Measurements from ENCODE around the gene SPSB1.

DNA sequence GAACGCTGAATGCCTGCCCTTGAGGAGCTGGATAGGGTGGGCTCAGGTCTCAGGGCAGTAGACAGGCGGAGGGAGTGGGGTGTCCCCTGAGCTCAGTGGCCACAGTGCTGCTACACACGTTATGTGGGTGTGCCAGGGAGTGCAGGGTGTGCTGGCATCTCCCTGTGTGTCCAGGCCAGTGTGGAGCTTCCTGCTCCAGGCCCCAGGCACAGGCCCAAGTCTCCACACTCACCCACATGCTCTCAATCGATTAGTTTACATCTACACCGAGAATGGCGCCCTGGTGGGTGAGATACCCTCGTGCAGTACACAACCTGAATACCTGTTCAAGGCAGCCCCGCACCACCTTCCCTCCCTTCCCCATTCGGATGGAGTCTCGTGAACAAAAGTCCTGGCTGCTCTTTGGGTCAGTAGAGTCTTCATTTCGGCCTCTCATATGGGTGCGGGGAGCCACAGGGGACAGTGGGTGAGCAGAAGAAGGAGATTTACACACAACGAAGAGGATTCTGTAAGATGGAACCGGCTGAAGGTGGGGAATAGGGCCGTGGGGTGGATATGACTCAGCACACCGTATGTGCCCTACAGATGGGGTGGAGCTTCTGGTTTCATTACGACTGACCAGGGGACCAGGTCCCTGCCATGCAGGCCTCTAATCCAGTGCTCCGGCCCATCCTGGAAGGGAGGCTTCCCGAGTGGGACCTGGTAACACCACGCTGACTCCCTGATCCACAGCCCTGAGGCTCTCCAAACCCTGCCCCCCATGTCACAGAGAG lies 93.3 kb downstream of the SPSB1 start:
- TF ChIP-seq, protein P1, sequence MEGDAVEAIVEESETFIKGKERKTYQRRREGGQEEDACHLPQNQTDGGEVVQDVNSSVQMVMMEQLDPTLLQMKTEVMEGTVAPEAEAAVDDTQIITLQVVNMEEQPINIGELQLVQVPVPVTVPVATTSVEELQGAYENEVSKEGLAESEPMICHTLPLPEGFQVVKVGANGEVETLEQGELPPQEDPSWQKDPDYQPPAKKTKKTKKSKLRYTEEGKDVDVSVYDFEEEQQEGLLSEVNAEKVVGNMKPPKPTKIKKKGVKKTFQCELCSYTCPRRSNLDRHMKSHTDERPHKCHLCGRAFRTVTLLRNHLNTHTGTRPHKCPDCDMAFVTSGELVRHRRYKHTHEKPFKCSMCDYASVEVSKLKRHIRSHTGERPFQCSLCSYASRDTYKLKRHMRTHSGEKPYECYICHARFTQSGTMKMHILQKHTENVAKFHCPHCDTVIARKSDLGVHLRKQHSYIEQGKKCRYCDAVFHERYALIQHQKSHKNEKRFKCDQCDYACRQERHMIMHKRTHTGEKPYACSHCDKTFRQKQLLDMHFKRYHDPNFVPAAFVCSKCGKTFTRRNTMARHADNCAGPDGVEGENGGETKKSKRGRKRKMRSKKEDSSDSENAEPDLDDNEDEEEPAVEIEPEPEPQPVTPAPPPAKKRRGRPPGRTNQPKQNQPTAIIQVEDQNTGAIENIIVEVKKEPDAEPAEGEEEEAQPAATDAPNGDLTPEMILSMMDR (IDR thresholded peaks at IDR 0.05), result no peak
- TF ChIP-seq POLR2A (IDR thresholded peaks at IDR 0.05), result no peak

Data from Peyer's patch (tissue), 4 donors.